GM19438 (cell line): ENCODE data around the gene APOL6.
"Not testable (repeated sequence)": the region's sequence is repeated elsewhere in the genome, so short reads cannot be mapped to it uniquely, and the experiment has no call there.

ENCODE experiments used
- ATAC-seq: cut with Tn5 transposase; IDR thresholded peaks from one replicate; pipeline ENCODE4 v1.9.1; 2021; ENCODE audit warnings: low read depth; ENCODE audit not compliant: unreplicated experiment

The APOL6 gene

GRCh38 chr22:35674335-35674734, 26.1 kb downstream of the APOL6 start:
- ATAC-seq, result no peak

- ATAC-seq, result not testable (repeated sequence)
Measured at GRCh38 chr22:35676065-35676464, 27.8 kb downstream of the APOL6 start.

GRCh38 chr22:35677460-35678187, 29.4 kb downstream of the APOL6 start:
- ATAC-seq, result no peak

- no peak for ATAC-seq
Measured at GRCh38 chr22:35678836-35679235, 30.6 kb downstream of the APOL6 start.

- ATAC-seq, result not testable (repeated sequence)
Measured at GRCh38 chr22:35679492-35679891, 31.2 kb downstream of the APOL6 start.

- ATAC-seq, result no peak
Measured at GRCh38 chr22:35681454-35682052, 33.3 kb downstream of the APOL6 start.

GRCh38 chr22:35683560-35683959, 35.3 kb downstream of the APOL6 start:
- ATAC-seq, result no peak

GRCh38 chr22:35684270-35684700, 36.0 kb downstream of the APOL6 start:
- ATAC-seq, result no peak

- no peak for ATAC-seq
Measured at GRCh38 chr22:35684732-35685131, 36.5 kb downstream of the APOL6 start.

- ATAC-seq, result no peak
Measured at GRCh38 chr22:35685731-35686130, 37.5 kb downstream of the APOL6 start.

GRCh38 chr22:35686298-35686697, 38.1 kb downstream of the APOL6 start:
- ATAC-seq, result no peak

- ATAC-seq, result no peak
Measured at GRCh38 chr22:35687461-35687860, 39.2 kb downstream of the APOL6 start.

GRCh38 chr22:35688913-35689675, 40.8 kb downstream of the APOL6 start:
- ATAC-seq, result no peak

- no peak for ATAC-seq
Measured at GRCh38 chr22:35690001-35690400, 41.8 kb downstream of the APOL6 start.

GRCh38 chr22:35695202-35695601, 47.0 kb downstream of the APOL6 start:
- no peak for ATAC-seq

GRCh38 chr22:35697142-35697541, 48.9 kb downstream of the APOL6 start:
- ATAC-seq, result no peak

- not testable (repeated sequence) for ATAC-seq
Measured at GRCh38 chr22:35699852-35700251, 51.6 kb downstream of the APOL6 start.

- no peak for ATAC-seq
Measured at GRCh38 chr22:35703861-35704584, 55.8 kb downstream of the APOL6 start.

- ATAC-seq, result no peak
Measured at GRCh38 chr22:35705141-35705540, 56.9 kb downstream of the APOL6 start.

GRCh38 chr22:35708453-35708852, 60.2 kb downstream of the APOL6 start:
- no peak for ATAC-seq

GRCh38 chr22:35708917-35709316, 60.7 kb downstream of the APOL6 start:
- no peak for ATAC-seq
